HG02938 (cell line): ENCODE data around the gene POLRMT.
"Not testable (repeated sequence)": the region's sequence is repeated elsewhere in the genome, so short reads cannot be mapped to it uniquely, and the experiment has no call there.

Experiments used
- ATAC-seq: cut with Tn5 transposase; IDR thresholded peaks from one replicate; pipeline ENCODE4 v1.9.1; 2021; ENCODE audit warnings: mild to moderate bottlenecking, moderate library complexity; ENCODE audit not compliant: unreplicated experiment

Gene POLRMT

GRCh38 chr19:629515-629914 lies 3.8 kb downstream of the POLRMT start:
- ATAC-seq = not testable (repeated sequence)

- no peak for ATAC-seq
Observed at GRCh38 chr19:628168-628567, 5.2 kb downstream of the POLRMT start.

- not testable (repeated sequence) for ATAC-seq
Observed at GRCh38 chr19:626566-626965, 6.8 kb downstream of the POLRMT start.

GRCh38 chr19:625257-625656 lies 8.1 kb downstream of the POLRMT start:
- ATAC-seq = no peak

- ATAC-seq = no peak
Observed at GRCh38 chr19:624433-625109, 8.8 kb downstream of the POLRMT start.

GRCh38 chr19:623974-624373 lies 9.4 kb downstream of the POLRMT start:
- no peak for ATAC-seq

- no peak for ATAC-seq
Observed at GRCh38 chr19:623175-623916, 10.0 kb downstream of the POLRMT start.

- no peak for ATAC-seq
Observed at GRCh38 chr19:622666-623065, 10.7 kb downstream of the POLRMT start.

- ATAC-seq = no peak
Observed at GRCh38 chr19:621819-622218, 11.5 kb downstream of the POLRMT start.

- not testable (repeated sequence) for ATAC-seq
Observed at GRCh38 chr19:621191-621590, 12.1 kb downstream of the POLRMT start.

- ATAC-seq = no peak
Observed at GRCh38 chr19:620166-620862, 13.0 kb downstream of the POLRMT start.

GRCh38 chr19:619286-620002 lies 13.9 kb downstream of the POLRMT start:
- no peak for ATAC-seq

GRCh38 chr19:618674-619285 lies 14.6 kb downstream of the POLRMT start:
- ATAC-seq = no peak

- no peak for ATAC-seq
Observed at GRCh38 chr19:618247-618619, 15.1 kb downstream of the POLRMT start.

- ATAC-seq = no peak
Observed at GRCh38 chr19:617551-618246, 15.6 kb downstream of the POLRMT start.

GRCh38 chr19:616747-617526 lies 16.4 kb downstream of the POLRMT start:
- no peak for ATAC-seq

- no peak for ATAC-seq
Observed at GRCh38 chr19:616062-616700, 17.2 kb downstream of the POLRMT start.

GRCh38 chr19:615619-616018 lies 17.7 kb downstream of the POLRMT start:
- no peak for ATAC-seq
